SK-N-SH (cell line): ENCODE data around the gene S1PR1. TPM values are rescaled to one million over a fixed set of nuclear protein-coding genes. Genes with fewer than 3 reads are reported as not detected.

ENCODE experiments used
- CTCF ChIA-PET: fragments of 300-600, 350-600 bp; formaldehyde crosslinking; extraction: SDS; loops from one replicate; lab custom pipeline; 2021; lab: Yijun Ruan, JAX
- POLR2A ChIA-PET: fragments of 350-600 bp; sonication (Branson Sonifier 250); formaldehyde crosslinking; extraction: SDS; loops from one replicate; lab custom pipeline; 2020; ENCODE audit warnings: antibody characterized with exemption, inconsistent platforms; lab: Yijun Ruan, JAX
- DNase-seq: peaks from one replicate; pipeline ENCODE4 v3.0.0; 2012
- H2AFZ ChIP-seq: fragments of 200-600 bp; sonication (generic); 2 replicates; pipeline ENCODE4 v1.8.1; 2016; ENCODE audit warnings: antibody characterized with exemption, mild to moderate bottlenecking, low read depth
- H3F3A ChIP-seq: fragments of 200-600 bp; sonication (generic); replicated peaks from 2 replicates; pipeline ENCODE3; 2016; ENCODE audit warnings: antibody characterized with exemption, mild to moderate bottlenecking; ENCODE audit not compliant: insufficient read depth
- H3K27ac ChIP-seq, 2 experiments: fragments of 200-500 bp in 1 of 2; fragments of 200-600 bp in 1 of 2; sonication (Bioruptor generic) in 1 of 2; sonication (generic), shearing (Covaris generic) in 1 of 2; 2 replicates each; pipeline versions ENCODE4 v1.5.1 to v1.6.1; 2014 to 2016; ENCODE audit warnings: low read depth in 2 of 2, inconsistent platforms in 1 of 2, low read length in 1 of 2, mild to moderate bottlenecking in 1 of 2, mixed read lengths in 1 of 2
- H3K27me3 ChIP-seq: fragments of 200-600 bp; sonication (generic), shearing (Covaris generic); 2 replicates; pipeline ENCODE4 v1.6.1; 2016; ENCODE audit warnings: mixed run types; ENCODE audit not compliant: insufficient read depth
- H3K36me3 ChIP-seq, 2 experiments: fragments of 200-500 bp in 1 of 2; fragments of 200-600 bp in 1 of 2; sonication (Bioruptor generic) in 1 of 2; sonication (generic) in 1 of 2; replicated peaks in 1 of 2; 2 replicates each; pipeline versions ENCODE3 to v1.5.1; 2014 to 2016; ENCODE audit warnings: low read length in 1 of 2, mild to moderate bottlenecking in 1 of 2; ENCODE audit not compliant: insufficient read depth in 2 of 2, control insufficient read depth in 1 of 2
- H3K4me1 ChIP-seq, 2 experiments: fragments of 200-500 bp in 1 of 2; fragments of 200-600 bp in 1 of 2; sonication (Bioruptor generic) in 1 of 2; sonication (generic), shearing (Covaris generic) in 1 of 2; 2 replicates each; pipeline versions ENCODE4 v1.5.1 to v1.6.1; 2014 to 2016; ENCODE audit warnings: low read depth in 1 of 2, low read length in 1 of 2, mixed run types in 1 of 2; ENCODE audit not compliant: insufficient read depth in 2 of 2, control insufficient read depth in 1 of 2
- H3K4me2 ChIP-seq: fragments of 200-600 bp; sonication (generic), shearing (Covaris generic); 2 replicates; pipeline ENCODE4 v1.6.1; 2017; ENCODE audit warnings: mixed run types
- H3K4me3 ChIP-seq, 2 experiments: fragments of 200-500 bp in 1 of 2; fragments of 200-600 bp in 1 of 2; sonication (Bioruptor generic) in 1 of 2; sonication (generic), shearing (Covaris generic) in 1 of 2; 2 replicates each; pipeline versions ENCODE4 v1.5.1 to v1.8.1; 2014 to 2016; ENCODE audit warnings: low read depth in 2 of 2, inconsistent platforms in 1 of 2, low read length in 1 of 2, mild to moderate bottlenecking in 1 of 2, mixed read lengths in 1 of 2, moderate library complexity in 1 of 2
- H3K79me2 ChIP-seq: fragments of 200-600 bp; sonication (generic); 2 replicates; pipeline ENCODE4 v1.8.1; 2017; ENCODE audit warnings: mild to moderate bottlenecking; ENCODE audit not compliant: insufficient read depth
- H3K9ac ChIP-seq: fragments of 200-600 bp; sonication (generic); 2 replicates; pipeline ENCODE4 v1.6.1; 2017; ENCODE audit warnings: mixed run types
- H3K9me2 ChIP-seq: fragments of 200-600 bp; sonication (generic); 2 replicates; pipeline ENCODE4 v1.6.1; 2017; ENCODE audit warnings: mixed run types
- H3K9me3 ChIP-seq: fragments of 200-600 bp; sonication (generic); 2 replicates; pipeline ENCODE4 v1.6.1; 2017; ENCODE audit warnings: mixed run types, mild to moderate bottlenecking, moderate library complexity
- H4K20me1 ChIP-seq: fragments of 200-600 bp; sonication (generic); 2 replicates; pipeline ENCODE4 v1.6.1; 2017; ENCODE audit warnings: mild to moderate bottlenecking, mixed run types; ENCODE audit not compliant: insufficient read depth
- CHD2 ChIP-seq: fragments of 150-350 bp; IDR thresholded peaks from 2 replicates; pipeline ENCODE4 v1.6.1; 2018; ENCODE audit warnings: low read length; ENCODE audit not compliant: partially characterized antibody
- ELF1 ChIP-seq: IDR thresholded peaks from 2 replicates; pipeline ENCODE4 v1.4.0; 2012
- EZH2phosphoT487 ChIP-seq: fragments of 200-600 bp; sonication (generic); IDR thresholded peaks from 2 replicates; pipeline ENCODE4 v1.6.1; 2017; ENCODE audit warnings: low read depth, mixed run types, mild to moderate bottlenecking, antibody characterized with exemption, moderate library complexity, borderline replicate concordance
- FOXJ3 ChIP-seq: sonication (generic); formaldehyde crosslinking; IDR thresholded peaks from 2 replicates; pipeline ENCODE4 v1.5.1; 2020; ENCODE audit warnings: mild to moderate bottlenecking, missing genetic modification reagents
- GATA2 ChIP-seq: sonication (generic); formaldehyde crosslinking; IDR thresholded peaks from 2 replicates; pipeline ENCODE4 v1.5.0; 2020; ENCODE audit warnings: mild to moderate bottlenecking, missing genetic modification reagents
- IRF3 ChIP-seq: fragments of 150-350 bp; IDR thresholded peaks from 2 replicates; pipeline ENCODE4 v1.6.1; 2016; ENCODE audit warnings: mild to moderate bottlenecking, low read depth, low read length
- JUND ChIP-seq: IDR thresholded peaks from 2 replicates; pipeline ENCODE4 v1.4.0; 2012
- MXI1 ChIP-seq: IDR thresholded peaks from 2 replicates; pipeline ENCODE4 v1.6.1; 2012; ENCODE audit warnings: mild to moderate bottlenecking, low read depth, low read length, improper control_type of control experiment
- POLR2AphosphoS5 ChIP-seq: IDR thresholded peaks from 2 replicates; pipeline ENCODE4 v1.6.1; 2012; ENCODE audit warnings: low read depth, low read length
- RCOR1 ChIP-seq: fragments of 150-350 bp; IDR thresholded peaks from 2 replicates; pipeline ENCODE4 v1.6.1; 2017; ENCODE audit warnings: antibody characterized with exemption, low read length
- RFX5 ChIP-seq: IDR thresholded peaks from 2 replicates; pipeline ENCODE4 v1.6.1; 2012; ENCODE audit warnings: mild to moderate bottlenecking, improper control_type of control experiment, low read length
- RXRA ChIP-seq: IDR thresholded peaks from 2 replicates; pipeline ENCODE4 v1.4.0; 2012; ENCODE audit warnings: low read depth, mild to moderate bottlenecking, borderline replicate concordance
- SMC3 ChIP-seq: IDR thresholded peaks from 2 replicates; pipeline ENCODE4 v1.6.1; 2012; ENCODE audit warnings: low read depth, low read length, improper control_type of control experiment
- TCF12 ChIP-seq: IDR thresholded peaks from 2 replicates; pipeline ENCODE4 v1.4.0; 2012
- USF1 ChIP-seq: IDR thresholded peaks from 2 replicates; pipeline ENCODE4 v1.4.0; 2012; ENCODE audit warnings: low read depth, borderline replicate concordance
- YY1 ChIP-seq: IDR thresholded peaks from 2 replicates; pipeline ENCODE4 v1.4.0; 2012; ENCODE audit warnings: low read depth, mild to moderate bottlenecking
- WGBS: methylation state at CpG from one replicate; pipeline ENCODE4 v1.1.6; 2017; ENCODE audit warnings: low lambda C conversion rate; 5-methylcytosine and 5-hydroxymethylcytosine counted together
- polyA plus RNA-seq, 3 experiments: library from polyadenylated mRNA; depleted of rRNA; stranded (reverse); fragments of >200 nt; gene quantifications; 2 replicates each; pipeline ENCODE4 v1.2.3, GENCODE V29; 2012
- TF ChIP-seq, protein P1 (sequence below): fragments of 200-600 bp; sonication (generic); IDR thresholded peaks from 2 replicates; pipeline ENCODE4 v1.6.1; 2017; ENCODE audit warnings: antibody characterized with exemption, mild to moderate bottlenecking, moderate library complexity
- TF ChIP-seq, protein P2 (sequence below): IDR thresholded peaks from 2 replicates; pipeline ENCODE4; 2012

Gene S1PR1
- polyA plus RNA-seq, 1 of the 3 experiments (the other 2 are of a cell fraction), result 5.9 TPM

DNA sequence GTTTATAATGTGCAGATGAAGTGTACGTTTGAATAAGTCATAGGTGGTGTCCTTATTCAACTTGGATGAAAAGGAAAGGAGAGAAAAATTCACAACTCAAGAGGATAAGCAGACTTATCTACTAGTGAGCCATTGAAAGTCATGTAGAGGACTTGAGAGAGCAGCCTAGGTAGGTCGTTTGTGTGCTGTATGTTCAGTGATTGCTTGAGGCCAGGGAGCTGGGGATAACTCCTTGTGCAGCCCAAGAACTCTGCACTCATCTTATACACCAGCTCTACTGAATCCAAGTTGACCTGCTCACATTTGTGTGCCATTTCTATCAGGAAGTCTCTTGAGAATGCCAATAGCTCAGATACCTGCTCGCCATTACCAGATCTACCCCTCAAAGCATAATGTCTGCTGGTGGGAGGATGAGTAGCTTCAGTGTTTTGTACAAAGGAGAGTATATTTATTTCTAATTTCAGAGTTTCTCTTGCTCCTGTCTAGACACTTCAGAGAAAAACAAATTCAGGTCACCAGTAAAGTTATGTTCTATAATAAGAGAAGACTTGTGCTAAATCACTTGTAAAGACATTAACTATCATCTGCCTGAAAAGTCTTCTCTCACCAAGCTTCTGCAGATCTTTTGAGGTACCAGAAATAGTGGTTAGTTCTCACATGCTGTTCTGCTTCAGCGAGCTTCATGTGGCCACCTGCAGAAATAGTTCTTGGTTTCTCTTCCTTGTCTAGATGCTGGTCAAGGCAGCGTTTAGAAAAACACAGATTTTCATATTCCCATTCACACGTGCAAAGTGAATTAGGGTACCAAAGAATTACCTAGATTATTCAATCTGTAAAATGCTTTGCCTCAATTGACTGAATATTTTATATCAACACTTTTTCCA is 10.8 kb downstream of the S1PR1 start:
- WGBS, result 59% methylated on average over 6 of the region's 6 CpGs
- Histone ChIP-seq H3K9me2 (no peaks in the 10 kb centered on the region), H3K4me1 (no peaks in the 10 kb centered on the region), H3K79me2 (no peaks in the 10 kb centered on the region), H3K27me3 (no peaks in the 10 kb centered on the region), H3F3A (no peaks in the 10 kb centered on the region), H3K36me3 (no peaks in the 10 kb centered on the region), H3K27ac (no peak overlapping the region), H4K20me1 (no peaks in the 10 kb centered on the region), H3K9ac (no peak overlapping the region), H2AFZ (no peak overlapping the region), H3K9me3 (no peaks in the 10 kb centered on the region), H3K4me2 (no peak overlapping the region), H3K4me3 (no peak overlapping the region)
- no peak for TF ChIP-seq GATA2 (CRISPR knock-in tag)
- no peak for TF ChIP-seq FOXJ3 (CRISPR knock-in tag)
- TF ChIP-seq ELF1, result no peak
- TF ChIP-seq USF1, result no peak
- no peak for TF ChIP-seq RCOR1
- no peak for TF ChIP-seq EZH2phosphoT487
- TF ChIP-seq SMC3, result no peak
- no peak for TF ChIP-seq YY1
- no peak for TF ChIP-seq RXRA
- TF ChIP-seq IRF3, result no peak
- TF ChIP-seq JUND, result no peak
- TF ChIP-seq TCF12, result no peak
- POLR2A ChIA-PET, result no interaction called here
- CTCF ChIA-PET, result interaction anchor here (0.9 to 5.7 kb wide), 4 partner anchors 9 to 316 kb away, joined by 3 to 30 read pairs (median 12); no protein-coding TSS in a partner anchor
- no peak for DNase-seq

GRCh38 chr1:101250222-101250621 is 13.4 kb downstream of the S1PR1 start:
- Histone ChIP-seq H3K4me3 (no peak overlapping the region), H3K9me3 (no peaks in the 10 kb centered on the region), H3K79me2 (no peaks in the 10 kb centered on the region), H2AFZ (no peak overlapping the region), H3F3A (peaks cover 3% of the 10 kb centered on the region), H3K9me2 (no peaks in the 10 kb centered on the region), H3K9ac (no peak overlapping the region), H3K4me2 (no peak overlapping the region), H4K20me1 (no peaks in the 10 kb centered on the region), H3K36me3 (no peaks in the 10 kb centered on the region), H3K27me3 (no peaks in the 10 kb centered on the region), H3K27ac (no peak overlapping the region), H3K4me1 (no peaks in the 10 kb centered on the region)
- CTCF ChIA-PET, result interaction anchor here (0.6 to 5.7 kb wide), 3 partner anchors 11 to 107 kb away, joined by 3 to 30 read pairs (median 22); no protein-coding TSS in a partner anchor
- TF ChIP-seq POLR2AphosphoS5 (no peak), MXI1 (no peak), FOXJ3 (CRISPR knock-in tag) (no peak), CHD2 (no peak), ELF1 (no peak), USF1 (no peak), RFX5 (no peak)
- TF ChIP-seq, protein P1, sequence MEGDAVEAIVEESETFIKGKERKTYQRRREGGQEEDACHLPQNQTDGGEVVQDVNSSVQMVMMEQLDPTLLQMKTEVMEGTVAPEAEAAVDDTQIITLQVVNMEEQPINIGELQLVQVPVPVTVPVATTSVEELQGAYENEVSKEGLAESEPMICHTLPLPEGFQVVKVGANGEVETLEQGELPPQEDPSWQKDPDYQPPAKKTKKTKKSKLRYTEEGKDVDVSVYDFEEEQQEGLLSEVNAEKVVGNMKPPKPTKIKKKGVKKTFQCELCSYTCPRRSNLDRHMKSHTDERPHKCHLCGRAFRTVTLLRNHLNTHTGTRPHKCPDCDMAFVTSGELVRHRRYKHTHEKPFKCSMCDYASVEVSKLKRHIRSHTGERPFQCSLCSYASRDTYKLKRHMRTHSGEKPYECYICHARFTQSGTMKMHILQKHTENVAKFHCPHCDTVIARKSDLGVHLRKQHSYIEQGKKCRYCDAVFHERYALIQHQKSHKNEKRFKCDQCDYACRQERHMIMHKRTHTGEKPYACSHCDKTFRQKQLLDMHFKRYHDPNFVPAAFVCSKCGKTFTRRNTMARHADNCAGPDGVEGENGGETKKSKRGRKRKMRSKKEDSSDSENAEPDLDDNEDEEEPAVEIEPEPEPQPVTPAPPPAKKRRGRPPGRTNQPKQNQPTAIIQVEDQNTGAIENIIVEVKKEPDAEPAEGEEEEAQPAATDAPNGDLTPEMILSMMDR, result no peak
- TF ChIP-seq, protein P2, sequence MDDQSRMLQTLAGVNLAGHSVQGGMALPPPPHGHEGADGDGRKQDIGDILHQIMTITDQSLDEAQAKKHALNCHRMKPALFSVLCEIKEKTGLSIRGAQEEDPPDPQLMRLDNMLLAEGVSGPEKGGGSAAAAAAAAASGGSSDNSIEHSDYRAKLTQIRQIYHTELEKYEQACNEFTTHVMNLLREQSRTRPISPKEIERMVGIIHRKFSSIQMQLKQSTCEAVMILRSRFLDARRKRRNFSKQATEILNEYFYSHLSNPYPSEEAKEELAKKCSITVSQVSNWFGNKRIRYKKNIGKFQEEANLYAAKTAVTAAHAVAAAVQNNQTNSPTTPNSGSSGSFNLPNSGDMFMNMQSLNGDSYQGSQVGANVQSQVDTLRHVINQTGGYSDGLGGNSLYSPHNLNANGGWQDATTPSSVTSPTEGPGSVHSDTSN, result no peak
- POLR2A ChIA-PET, result no interaction called here
- WGBS, result 98% methylated on average over 3 of the region's 3 CpGs
- no peak for DNase-seq
